Fibroblast of lung (primary cell): Measurements from ENCODE around the gene MYLK.

Source experiments
- CTCF ChIP-seq, 2 donors: IDR thresholded peaks in 1 of 2; conservative IDR thresholded peaks in 1 of 2; 1 replicate in 1 of 2; 2 replicates in 1 of 2; pipeline ENCODE4 v1.5.1; 2011 to 2012; ENCODE audit warnings: low read length in 2 of 2, control low read depth in 1 of 2, inconsistent platforms in 1 of 2, low read depth in 1 of 2, mild to moderate bottlenecking in 1 of 2
- EZH2 ChIP-seq: IDR thresholded peaks from 2 replicates; pipeline ENCODE4 v1.5.1; 2012; ENCODE audit warnings: low read length, control low read depth, mild to moderate bottlenecking; ENCODE audit errors: missing control alignments

GRCh38 chr3:123658852-123659206 lies 225.3 kb downstream of the MYLK start:
- no peak for TF ChIP-seq CTCF (conservative IDR thresholded peaks at IDR 0.05 in 1 of 2, IDR thresholded peaks at IDR 0.05 in 1 of 2; ENCODE audit: low read depth in 1 of 2, low read length in 2 of 2)
- no peak for TF ChIP-seq EZH2
